Keratinocyte (primary cell): ENCODE data around the gene FANCD2OS. TPM values are rescaled to one million over a fixed set of nuclear protein-coding genes. Genes with fewer than 3 reads are reported as not detected.

Source experiments
- DNase-seq: peaks from one replicate; pipeline ENCODE4 v3.0.0-alpha.2; 2011; ENCODE audit warnings: low read depth, missing footprints, low spot score
- FAIRE-seq: peaks from 2 replicates; lab custom pipeline; 2011; peaks lifted over from hg19 to GRCh38; lab: Jason Lieb, UNC
- H2AFZ ChIP-seq: 2 replicates; pipeline ENCODE4 v1.6.0; 2012; ENCODE audit warnings: low read length, control low read depth, inconsistent platforms; ENCODE audit not compliant: control insufficient read depth
- H3K27ac ChIP-seq: 2 replicates; pipeline ENCODE4 v1.5.1; 2011; ENCODE audit warnings: low read length; ENCODE audit not compliant: control insufficient read depth, insufficient read depth
- H3K27me3 ChIP-seq: 3 replicates; pipeline ENCODE4 v1.6.0; 2011; ENCODE audit warnings: low read length; ENCODE audit not compliant: control insufficient read depth, insufficient read depth; ENCODE audit errors: extremely low read depth
- H3K36me3 ChIP-seq, 2 experiments: 2 replicates in 1 of 2; 3 replicates in 1 of 2; pipeline ENCODE4 v1.5.1; 2011; ENCODE audit warnings: low read length in 2 of 2, mild to moderate bottlenecking in 1 of 2; ENCODE audit not compliant: control insufficient read depth in 2 of 2, insufficient read depth in 2 of 2; ENCODE audit errors: extremely low read depth in 1 of 2
- H3K4me1 ChIP-seq: 3 replicates; pipeline ENCODE4 v1.5.1; 2011; ENCODE audit warnings: low read length; ENCODE audit not compliant: control insufficient read depth, insufficient read depth; ENCODE audit errors: extremely low read depth
- H3K4me2 ChIP-seq: 3 replicates; pipeline ENCODE4 v1.6.0; 2011; ENCODE audit warnings: low read depth, low read length; ENCODE audit not compliant: control insufficient read depth, insufficient read depth; ENCODE audit errors: extremely low read depth
- H3K4me3 ChIP-seq, 3 experiments: fragments of 200-600 bp in 1 of 3; sonication (generic) in 1 of 3; 2 replicates in 2 of 3; 3 replicates in 1 of 3; pipeline ENCODE4 v1.5.1; 2011 to 2016; ENCODE audit warnings: low read length in 3 of 3, mild to moderate bottlenecking in 3 of 3, control low read depth in 2 of 3, inconsistent platforms in 1 of 3, low read depth in 1 of 3, mixed read lengths in 1 of 3, mixed run types in 1 of 3, moderate library complexity in 1 of 3; ENCODE audit not compliant: control insufficient read depth in 2 of 3, insufficient read depth in 2 of 3; ENCODE audit errors: extremely low read depth in 1 of 3
- H3K79me2 ChIP-seq: 2 replicates; pipeline ENCODE4 v1.6.0; 2012; ENCODE audit warnings: low read length; ENCODE audit not compliant: control insufficient read depth, insufficient read depth
- H3K9ac ChIP-seq: 3 replicates; pipeline ENCODE4 v1.6.0; 2011; ENCODE audit warnings: low read length; ENCODE audit not compliant: control insufficient read depth, insufficient read depth; ENCODE audit errors: extremely low read depth
- H3K9me1 ChIP-seq: 3 replicates; pipeline ENCODE4 v1.6.0; 2011; ENCODE audit warnings: low read length; ENCODE audit not compliant: control insufficient read depth, insufficient read depth; ENCODE audit errors: extremely low read depth
- H3K9me3 ChIP-seq: 2 replicates; pipeline ENCODE4 v1.5.1; 2012; ENCODE audit warnings: low read depth, low read length; ENCODE audit not compliant: control insufficient read depth
- H4K20me1 ChIP-seq: 3 replicates; pipeline ENCODE4 v1.6.0; 2011; ENCODE audit warnings: low read length; ENCODE audit not compliant: control insufficient read depth, insufficient read depth; ENCODE audit errors: extremely low read depth
- EZH2 ChIP-seq: IDR thresholded peaks from one replicate; pipeline ENCODE4 v1.6.1; 2012; ENCODE audit warnings: inconsistent platforms, mild to moderate bottlenecking, low read length, moderate library complexity
- dilution Hi-C: fragments of 300-500 bp; cut with MboI; formaldehyde crosslinking; loops from one replicate; pipeline ENCODE4 v1.7.0; 2020; ENCODE audit warnings: low sequenced_read_pairs; ENCODE audit not compliant: extremely low pct_ligation_motif_present
- polyA plus RNA-seq, 5 experiments: library from polyadenylated mRNA; depleted of rRNA in 3 of 5; stranded (reverse) in 3 of 5; stranded (forward) in 1 of 5; unstranded in 1 of 5; fragments of >200 nt; gene quantifications; 1 replicate in 1 of 5; 2 replicates in 3 of 5; 3 replicates in 1 of 5; pipeline versions ENCODE4 v1.2.1 to v1.2.3, GENCODE V29; 2011 to 2012; ENCODE audit warnings: missing spikeins in 2 of 5, low read depth in 1 of 5, low replicate concordance in 1 of 5
- TF ChIP-seq, protein P1 (sequence below), 3 experiments: IDR thresholded peaks in 1 of 3; conservative IDR thresholded peaks in 1 of 3; optimal IDR thresholded peaks in 1 of 3; 2 replicates in 2 of 3; 3 replicates in 1 of 3; pipeline versions ENCODE3 to v1.5.1; 2011; ENCODE audit warnings: low read length in 3 of 3, mild to moderate bottlenecking in 3 of 3, moderate library complexity in 2 of 3, control low read depth in 1 of 3, inconsistent platforms in 1 of 3; ENCODE audit not compliant: insufficient read depth in 2 of 3; ENCODE audit errors: extremely low read depth in 1 of 3

Gene FANCD2OS
- polyA plus RNA-seq, 1 donor (not counting 4 experiments of a cell fraction or from before 2014, with no cell fraction given): not detected

DNA sequence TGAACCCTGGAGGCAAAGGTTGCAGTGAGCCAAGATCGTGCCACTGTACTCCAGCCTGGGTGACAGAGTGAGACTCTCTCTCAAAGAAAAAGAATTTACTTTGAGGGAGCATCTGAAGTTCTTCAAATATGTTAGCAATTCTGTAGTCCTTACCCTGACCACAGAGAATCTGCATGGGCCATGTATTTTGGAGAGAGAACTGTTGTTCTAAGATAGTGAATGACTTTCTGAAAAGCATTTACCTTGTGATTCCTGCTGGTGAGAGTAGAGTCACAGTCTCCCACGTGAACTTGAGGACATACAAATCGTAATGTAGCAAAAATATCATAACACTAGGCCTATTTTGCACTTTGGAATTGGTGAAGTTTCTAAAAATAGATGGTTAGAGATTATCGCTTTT is 11.3 kb upstream of the FANCD2OS start:
- no peaks in the 10 kb centered on the region for H4K20me1 ChIP-seq
- peaks cover 73% of the 10 kb centered on the region for H3K79me2 ChIP-seq
- DNase-seq (no peak), FAIRE-seq (no peak)
- peaks cover 2 to 10% of the 10 kb centered on the region in 2 experiments for H3K36me3 ChIP-seq
- H3K9me3 ChIP-seq: no peaks in the 10 kb centered on the region
- H3K27me3 ChIP-seq: no peaks in the 10 kb centered on the region
- H2AFZ ChIP-seq: no peak overlapping the region
- no peak overlapping the region for H3K27ac ChIP-seq
- no peak overlapping the region for H3K4me2 ChIP-seq
- no peaks in the 10 kb centered on the region for H3K9me1 ChIP-seq
- TF ChIP-seq, protein P1, sequence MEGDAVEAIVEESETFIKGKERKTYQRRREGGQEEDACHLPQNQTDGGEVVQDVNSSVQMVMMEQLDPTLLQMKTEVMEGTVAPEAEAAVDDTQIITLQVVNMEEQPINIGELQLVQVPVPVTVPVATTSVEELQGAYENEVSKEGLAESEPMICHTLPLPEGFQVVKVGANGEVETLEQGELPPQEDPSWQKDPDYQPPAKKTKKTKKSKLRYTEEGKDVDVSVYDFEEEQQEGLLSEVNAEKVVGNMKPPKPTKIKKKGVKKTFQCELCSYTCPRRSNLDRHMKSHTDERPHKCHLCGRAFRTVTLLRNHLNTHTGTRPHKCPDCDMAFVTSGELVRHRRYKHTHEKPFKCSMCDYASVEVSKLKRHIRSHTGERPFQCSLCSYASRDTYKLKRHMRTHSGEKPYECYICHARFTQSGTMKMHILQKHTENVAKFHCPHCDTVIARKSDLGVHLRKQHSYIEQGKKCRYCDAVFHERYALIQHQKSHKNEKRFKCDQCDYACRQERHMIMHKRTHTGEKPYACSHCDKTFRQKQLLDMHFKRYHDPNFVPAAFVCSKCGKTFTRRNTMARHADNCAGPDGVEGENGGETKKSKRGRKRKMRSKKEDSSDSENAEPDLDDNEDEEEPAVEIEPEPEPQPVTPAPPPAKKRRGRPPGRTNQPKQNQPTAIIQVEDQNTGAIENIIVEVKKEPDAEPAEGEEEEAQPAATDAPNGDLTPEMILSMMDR (optimal IDR thresholded peaks at IDR 0.05 in 1 of 3, IDR thresholded peaks at IDR 0.05 in 1 of 3, conservative IDR thresholded peaks at IDR 0.05 in 1 of 3; ENCODE audit: extremely low read depth in 1 of 3, insufficient read depth in 2 of 3, low read length in 3 of 3): no peak
- no peak for TF ChIP-seq EZH2
- dilution Hi-C loops: no loop called here
- H3K4me1 ChIP-seq: peaks cover 9% of the 10 kb centered on the region
- H3K9ac ChIP-seq: no peak overlapping the region
- H3K4me3 ChIP-seq: no peak overlapping the region

- no peak for FAIRE-seq
Observed at GRCh38 chr3:10116928-10117327, 8.9 kb upstream of the FANCD2OS start.

More at GRCh38 chr3:10116928-10117327, 8.9 kb upstream of the FANCD2OS start:
- no peak overlapping the region for H3K9ac ChIP-seq
- peak overlapping the region; percentile 55 for H3K4me2 ChIP-seq
- peaks cover 9% of the 10 kb centered on the region for H3K4me1 ChIP-seq
- no peaks in the 10 kb centered on the region for H4K20me1 ChIP-seq
- H3K9me3 ChIP-seq: no peaks in the 10 kb centered on the region
- no peak overlapping the region for H2AFZ ChIP-seq
- H3K9me1 ChIP-seq: no peaks in the 10 kb centered on the region
- H3K4me3 ChIP-seq: peak overlapping the region in 1 of 3 experiments; percentile 95
- no peak overlapping the region for H3K27ac ChIP-seq
- peaks cover 57% of the 10 kb centered on the region for H3K79me2 ChIP-seq
- peaks cover 0 to 10% of the 10 kb centered on the region in 2 experiments for H3K36me3 ChIP-seq
- dilution Hi-C loops: no loop called here
- TF ChIP-seq, protein P1 (optimal IDR thresholded peaks at IDR 0.05 in 1 of 3, IDR thresholded peaks at IDR 0.05 in 1 of 3, conservative IDR thresholded peaks at IDR 0.05 in 1 of 3; ENCODE audit: extremely low read depth in 1 of 3, insufficient read depth in 2 of 3, low read length in 3 of 3): no peak
- TF ChIP-seq EZH2: no peak
- no peaks in the 10 kb centered on the region for H3K27me3 ChIP-seq
- no peak for DNase-seq
